H1 (cell line): ENCODE data around the gene DNAL4. TPM values are rescaled to one million over a fixed set of nuclear protein-coding genes. Genes with fewer than 3 reads are reported as not detected.

ENCODE experiments used
- CTCF ChIA-PET: fragments of 300-600 bp; sonication (Branson Sonifier 250); formaldehyde crosslinking; loops from one replicate; lab custom pipeline; 2021; ENCODE audit not compliant: partially characterized antibody; lab: Charles Lee
- POLR2A ChIA-PET: fragments of 300-600 bp; sonication (Branson Sonifier 250); formaldehyde crosslinking; loops from one replicate; lab custom pipeline; 2021; ENCODE audit warnings: inconsistent platforms; ENCODE audit not compliant: partially characterized antibody; lab: Charles Lee
- DNase-seq, 2 experiments: peaks; one replicate each; pipeline versions ENCODE4 v3.0.0 to v3.0.0-alpha.2; 2010 to 2022; ENCODE audit warnings: low spot score in 2 of 2, low read depth in 1 of 2, mixed read lengths in 1 of 2
- FAIRE-seq: peaks from 2 replicates; lab custom pipeline; 2011; peaks lifted over from hg19 to GRCh38; lab: Jason Lieb, UNC
- H2AFZ ChIP-seq: 2 replicates; pipeline ENCODE4 v1.8.1; 2012; ENCODE audit warnings: low read length, inconsistent platforms
- H2AK5ac ChIP-seq: 2 replicates; pipeline ENCODE4 v1.6.1; 2013; ENCODE audit warnings: low read depth, low read length
- H2BK120ac ChIP-seq: replicated peaks from 2 replicates; pipeline ENCODE3; 2013; ENCODE audit warnings: low read depth, low read length, inconsistent platforms
- H2BK12ac ChIP-seq: 2 replicates; pipeline ENCODE4 v1.6.1; 2013; ENCODE audit warnings: low read depth, low read length
- H2BK15ac ChIP-seq: 2 replicates; pipeline ENCODE4 v1.6.1; 2013; ENCODE audit warnings: low read length
- H2BK20ac ChIP-seq: 2 replicates; pipeline ENCODE4 v1.6.1; 2013; ENCODE audit warnings: low read length
- H2BK5ac ChIP-seq: 2 replicates; pipeline ENCODE4 v1.6.1; 2013; ENCODE audit warnings: low read depth, low read length
- H3K14ac ChIP-seq: 2 replicates; pipeline ENCODE4 v1.6.1; 2013; ENCODE audit warnings: inconsistent platforms; ENCODE audit not compliant: insufficient read length
- H3K18ac ChIP-seq: 2 replicates; pipeline ENCODE4 v1.6.1; 2013; ENCODE audit warnings: low read length; ENCODE audit errors: extremely low read depth
- H3K23ac ChIP-seq: 2 replicates; pipeline ENCODE4 v1.6.1; 2013; ENCODE audit warnings: inconsistent platforms; ENCODE audit not compliant: insufficient read length
- H3K23me2 ChIP-seq: 2 replicates; pipeline ENCODE4 v1.6.1; 2013; ENCODE audit warnings: low read depth, low read length
- H3K27ac ChIP-seq: 2 replicates; pipeline ENCODE4 v1.6.1; 2011; ENCODE audit warnings: low read depth, low read length, inconsistent platforms
- H3K27me3 ChIP-seq, 4 experiments: replicated peaks in 1 of 4; 1 replicate in 1 of 4; 2 replicates in 3 of 4; pipeline versions ENCODE4 v1.6.1 to v1.8.1; 2011 to 2013; ENCODE audit warnings: low read length in 3 of 4, mild to moderate bottlenecking in 3 of 4, inconsistent platforms in 2 of 4, mixed read lengths in 2 of 4, moderate library complexity in 1 of 4; ENCODE audit not compliant: control insufficient read depth in 3 of 4, insufficient read depth in 3 of 4; ENCODE audit errors: extremely low read depth in 1 of 4
- H3K36me3 ChIP-seq, 4 experiments: 2 replicates each; pipeline versions ENCODE4 v1.6.1 to v1.8.1; 2011 to 2013; ENCODE audit warnings: mild to moderate bottlenecking in 4 of 4, low read length in 3 of 4, moderate library complexity in 2 of 4, control low read depth in 1 of 4, inconsistent platforms in 1 of 4; ENCODE audit not compliant: insufficient read depth in 4 of 4, control insufficient read depth in 2 of 4
- H3K4ac ChIP-seq: replicated peaks from 2 replicates; pipeline ENCODE3; 2013; ENCODE audit warnings: low read length, low read depth, mixed read lengths, inconsistent platforms; ENCODE audit not compliant: insufficient read length
- H3K4me1 ChIP-seq, 4 experiments: replicated peaks in 1 of 4; 1 replicate in 1 of 4; 2 replicates in 3 of 4; pipeline versions ENCODE4 v1.6.1 to v1.8.1; 2011 to 2013; ENCODE audit warnings: low read length in 3 of 4, inconsistent platforms in 2 of 4, mixed read lengths in 1 of 4; ENCODE audit not compliant: insufficient read depth in 4 of 4, control insufficient read depth in 3 of 4
- H3K4me2 ChIP-seq, 2 experiments: 2 replicates each; pipeline versions ENCODE4 v1.6.1 to v1.8.1; 2011 to 2013; ENCODE audit warnings: low read depth in 2 of 2, low read length in 2 of 2, control low read depth in 1 of 2, inconsistent platforms in 1 of 2, mild to moderate bottlenecking in 1 of 2; ENCODE audit not compliant: insufficient read depth in 1 of 2
- H3K4me3 ChIP-seq, 4 experiments: fragments of 200-600, 300-600 bp in 1 of 4; sonication (generic), shearing (Covaris generic), sonication (Bioruptor Twin) in 1 of 4; 2 replicates each; pipeline versions ENCODE4 v1.5.1 to v1.8.1; 2011 to 2016; ENCODE audit warnings: low read length in 4 of 4, low read depth in 3 of 4, control low read depth in 2 of 4, inconsistent platforms in 2 of 4, mild to moderate bottlenecking in 2 of 4, mixed read lengths in 1 of 4, moderate library complexity in 1 of 4; ENCODE audit not compliant: insufficient read depth in 2 of 4; ENCODE audit errors: extremely low read depth in 1 of 4
- H3K56ac ChIP-seq: replicated peaks from 2 replicates; pipeline ENCODE3; 2013; ENCODE audit warnings: low read depth, mild to moderate bottlenecking, mixed read lengths, low read length, inconsistent platforms; ENCODE audit not compliant: insufficient read length
- H3K79me1 ChIP-seq: 2 replicates; pipeline ENCODE4 v1.6.1; 2013; ENCODE audit warnings: low read depth, low read length, control low read depth
- H3K79me2 ChIP-seq, 2 experiments: 2 replicates each; pipeline versions ENCODE4 v1.6.1 to v1.8.1; 2012 to 2013; ENCODE audit warnings: low read length in 2 of 2, mild to moderate bottlenecking in 2 of 2, inconsistent platforms in 1 of 2; ENCODE audit not compliant: insufficient read depth in 2 of 2, control insufficient read depth in 1 of 2
- H3K9ac ChIP-seq, 4 experiments: replicated peaks in 1 of 4; 1 replicate in 1 of 4; 2 replicates in 3 of 4; pipeline versions ENCODE4 v1.6.1 to v1.8.1; 2011 to 2013; ENCODE audit warnings: low read depth in 3 of 4, low read length in 3 of 4, control low read depth in 2 of 4, mild to moderate bottlenecking in 2 of 4, moderate library complexity in 2 of 4, inconsistent platforms in 1 of 4; ENCODE audit errors: extremely low read depth in 1 of 4
- H3K9me3 ChIP-seq, 2 experiments: 2 replicates each; pipeline versions ENCODE4 v1.6.1 to v1.8.1; 2012 to 2013; ENCODE audit warnings: mild to moderate bottlenecking in 2 of 2, moderate library complexity in 2 of 2, control low read depth in 1 of 2, inconsistent platforms in 1 of 2, low read depth in 1 of 2, low read length in 1 of 2, mixed read lengths in 1 of 2; ENCODE audit not compliant: insufficient read depth in 2 of 2
- H4K20me1 ChIP-seq, 2 experiments: replicated peaks in 1 of 2; 2 replicates each; pipeline versions ENCODE3 to v1.8.1; 2011 to 2013; ENCODE audit warnings: inconsistent platforms in 2 of 2, low read length in 2 of 2, mild to moderate bottlenecking in 1 of 2; ENCODE audit not compliant: insufficient read depth in 2 of 2, control insufficient read depth in 1 of 2
- H4K5ac ChIP-seq: 2 replicates; pipeline ENCODE4 v1.6.1; 2013; ENCODE audit warnings: low read length, low read depth, mixed read lengths, inconsistent platforms; ENCODE audit not compliant: insufficient read length
- H4K8ac ChIP-seq: 2 replicates; pipeline ENCODE4 v1.8.0; 2013; ENCODE audit warnings: mild to moderate bottlenecking, moderate library complexity, low read length, inconsistent platforms; ENCODE audit not compliant: insufficient read depth; ENCODE audit errors: extremely low read depth
- H4K91ac ChIP-seq: replicated peaks from 2 replicates; pipeline ENCODE3; 2013; ENCODE audit warnings: low read length, mixed read lengths, inconsistent platforms; ENCODE audit not compliant: insufficient read length
- CEBPB ChIP-seq: IDR thresholded peaks from 2 replicates; pipeline ENCODE4 v1.6.1; 2012; ENCODE audit warnings: low read depth, low read length
- JUND ChIP-seq: IDR thresholded peaks from 2 replicates; pipeline ENCODE4 v1.6.1; 2011; ENCODE audit warnings: mild to moderate bottlenecking, improper control_type of control experiment, low read length
- POLR2A ChIP-seq, 2 experiments: IDR thresholded peaks; 1 replicate in 1 of 2; 2 replicates in 1 of 2; pipeline ENCODE4 v1.6.1; 2011; ENCODE audit warnings: low read depth in 2 of 2, low read length in 2 of 2, mild to moderate bottlenecking in 2 of 2; ENCODE audit errors: control extremely low read depth in 1 of 2
- RBBP5 ChIP-seq: IDR thresholded peaks from 2 replicates; pipeline ENCODE4 v1.7.1; 2012; ENCODE audit warnings: low read depth, mild to moderate bottlenecking, inconsistent platforms, low read length, moderate library complexity, borderline replicate concordance
- WGBS, 2 experiments: shearing (Covaris generic) in 1 of 2; methylation state at CpG; one replicate each; pipeline versions ENCODE4 v1.1.6 to v1.1.7; 2013 to 2015; ENCODE audit warnings: low lambda C conversion rate in 2 of 2, mixed read lengths in 2 of 2, inconsistent platforms in 1 of 2, low coverage in 1 of 2, missing lambda C conversion rate in 1 of 2; ENCODE audit not compliant: insufficient replicate concordance in 2 of 2, insufficient coverage in 1 of 2, insufficient read length in 1 of 2; ENCODE audit errors: extremely low coverage in 1 of 2, missing lambda C conversion rate in 1 of 2; 5-methylcytosine and 5-hydroxymethylcytosine counted together
- polyA plus RNA-seq, 7 experiments: library from polyadenylated mRNA; depleted of rRNA in 3 of 7; stranded (reverse) in 5 of 7; unstranded in 2 of 7; fragments of >200 nt in 5 of 7; fragments of 200-250 nt in 2 of 7; gene quantifications; 1 replicate in 5 of 7; 2 replicates in 1 of 7; 4 replicates in 1 of 7; pipeline versions ENCODE4 v1.2.1 to v1.2.3, GENCODE V29; 2011 to 2013; ENCODE audit warnings: missing spikeins in 2 of 7, mixed read lengths in 2 of 7
- total RNA-seq: library from RNA; stranded (reverse); fragmentation: NEBNext Ultra II Directional; extraction: Animal tissue kit (Norgen Biotek cat#: 25700); gene quantifications from 2 replicates; pipeline ENCODE4 v1.2.1, GENCODE V29; 2021

DNAL4 gene
- total and polyA plus RNA-seq, 2 of the 8 experiments (the other 6 are each of a cell fraction or from before 2014, with no cell fraction given) = 8.8 to 14.0 TPM

- 96% methylated on average over 7 of the region's 7 CpGs; no CpG with 5 or more reads in 1 of the 2 experiments for WGBS, 2 experiments
- H3K4me2 ChIP-seq = no peak overlapping the region
- no peak overlapping the region for H2AFZ ChIP-seq
- H2BK15ac ChIP-seq = no peak overlapping the region
- H3K23me2 ChIP-seq = no peaks in the 10 kb centered on the region
- peaks cover 12 to 27% (median 24%) of the 10 kb centered on the region in 4 experiments; a peak in 7 of 8 replicates for H3K36me3 ChIP-seq
- no peak overlapping the region for H3K18ac ChIP-seq
- ChIA-PET CTCF (interaction anchor here (0.6 to 11.1 kb wide), 8 partner anchors 13 to 239 kb away, joined by 3 to 124 read pairs (median 16); no protein-coding TSS in a partner anchor), POLR2A (interaction anchor here (0.6 to 13.2 kb wide), 6 partner anchors 10 to 613 kb away, joined by 3 to 112 read pairs (median 4); partner anchors contain the start of gene TOMM22)
- no peak overlapping the region for H4K91ac ChIP-seq
- no peaks in the 10 kb centered on the region for H3K79me1 ChIP-seq
- H3K9ac ChIP-seq = no peak overlapping the region
- H3K4me3 ChIP-seq = no peak overlapping the region
- H3K4ac ChIP-seq = no peak overlapping the region
- no peak overlapping the region for H2BK20ac ChIP-seq
- no peak overlapping the region for H2BK12ac ChIP-seq
- no peaks in the 10 kb centered on the region for H3K9me3 ChIP-seq
- H4K20me1 ChIP-seq = peaks cover 6 to 11% of the 10 kb centered on the region in 2 experiments
- H2AK5ac ChIP-seq = no peak overlapping the region
- no peak overlapping the region for H3K27ac ChIP-seq
- H3K23ac ChIP-seq = no peak overlapping the region
- no peak for TF ChIP-seq RBBP5
- no peak for TF ChIP-seq JUND
- TF ChIP-seq CEBPB = no peak
- TF ChIP-seq POLR2A (IDR thresholded peaks at IDR 0.05; ENCODE audit: control extremely low read depth in 1 of 2, low read depth in 2 of 2, low read length in 2 of 2) = 0 out of 3 replicates have a peak, but pooled peaks of 1 of the 2 experiments have one; percentile 2
- TF ChIP-seq, all 59 proteins: peak for 1
- FAIRE-seq (no peak), DNase-seq (no peak)
- Histone ChIP-seq H4K8ac (no peak overlapping the region; the same call in 1 of the 2 replicates), H3K27me3 (no peaks in the 10 kb centered on the region), H3K4me1 (no peaks in the 10 kb centered on the region), H2BK120ac (no peak overlapping the region), H3K14ac (no peak overlapping the region), H2BK5ac (no peak overlapping the region), H4K5ac (no peak overlapping the region), H3K56ac (no peak overlapping the region), H3K79me2 (no peaks in the 10 kb centered on the region)
Observed at GRCh38 chr22:38735126-38735464, 58.8 kb downstream of the DNAL4 start.
